Jurkat, Clone E6-1 (cell line): ENCODE results near the gene FADS2. TPM values are rescaled to one million over a fixed set of nuclear protein-coding genes. Genes with fewer than 3 reads are reported as not detected.

Experiments
- DNase-seq: peaks from one replicate; pipeline ENCODE4 v3.0.0-alpha.2; 2011; ENCODE audit warnings: low read depth, low spot score
- H3K4me3 ChIP-seq: 2 replicates; pipeline ENCODE4 v1.5.1; 2011; ENCODE audit warnings: mild to moderate bottlenecking, low read length, control low read depth, moderate library complexity
- polyA plus RNA-seq: library from polyadenylated mRNA; unstranded; fragments of >200 nt; gene quantifications from one replicate; pipeline ENCODE4 v1.2.1, GENCODE V29; 2012; ENCODE audit warnings: missing spikeins; ENCODE audit not compliant: insufficient read length, insufficient read depth

The FADS2 gene
- 304 TPM for polyA plus RNA-seq

DNA sequence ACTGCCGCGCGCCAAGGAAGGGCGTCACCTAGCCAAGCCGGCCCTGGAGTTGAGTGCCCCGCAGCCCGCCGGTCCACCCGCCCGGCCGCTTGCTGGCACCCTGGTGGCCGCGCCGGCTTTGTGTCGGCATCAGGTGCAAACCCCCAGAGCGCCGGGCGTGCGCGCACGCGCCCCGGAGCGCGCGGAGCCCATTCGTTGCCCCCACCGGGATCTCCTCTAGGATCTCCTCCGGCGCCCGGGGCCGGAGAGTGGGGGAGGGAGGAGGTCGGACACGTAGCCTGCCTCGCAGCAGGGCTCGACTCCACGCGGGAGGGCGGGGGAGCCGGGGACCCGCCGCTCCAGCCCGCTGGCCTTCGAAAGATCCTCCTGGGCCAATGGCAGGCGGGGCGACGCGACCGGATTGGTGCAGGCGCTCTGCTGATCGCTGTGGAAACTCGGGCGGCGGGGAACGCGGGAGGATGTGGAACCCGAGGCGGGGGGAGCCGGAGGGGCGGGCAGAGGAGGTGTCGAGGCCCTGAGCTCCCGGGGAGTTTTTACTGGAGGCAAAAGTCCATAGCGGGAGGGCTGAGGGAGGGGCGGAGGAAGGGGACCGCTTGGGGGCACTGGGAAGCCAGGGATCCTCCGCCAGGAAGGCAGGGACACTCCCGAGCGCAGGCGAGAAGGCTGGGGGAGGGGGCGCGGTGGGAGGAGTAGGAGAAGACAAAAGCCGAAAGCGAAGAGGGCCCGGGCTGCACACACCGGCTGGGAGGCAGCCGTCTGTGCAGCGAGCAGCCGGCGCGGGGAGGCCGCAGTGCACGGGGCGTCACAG lies at the start of gene FADS2:
Gene FADS2 (plus strand): TSS at position 730 of the 808 bp plus-strand sequence. CDS start 91 bp downstream, outside the sequence.
- H3K4me3 ChIP-seq = peak within 1 kb of the TSS; percentile 97
- DNase-seq = peak; percentile 93

DNA sequence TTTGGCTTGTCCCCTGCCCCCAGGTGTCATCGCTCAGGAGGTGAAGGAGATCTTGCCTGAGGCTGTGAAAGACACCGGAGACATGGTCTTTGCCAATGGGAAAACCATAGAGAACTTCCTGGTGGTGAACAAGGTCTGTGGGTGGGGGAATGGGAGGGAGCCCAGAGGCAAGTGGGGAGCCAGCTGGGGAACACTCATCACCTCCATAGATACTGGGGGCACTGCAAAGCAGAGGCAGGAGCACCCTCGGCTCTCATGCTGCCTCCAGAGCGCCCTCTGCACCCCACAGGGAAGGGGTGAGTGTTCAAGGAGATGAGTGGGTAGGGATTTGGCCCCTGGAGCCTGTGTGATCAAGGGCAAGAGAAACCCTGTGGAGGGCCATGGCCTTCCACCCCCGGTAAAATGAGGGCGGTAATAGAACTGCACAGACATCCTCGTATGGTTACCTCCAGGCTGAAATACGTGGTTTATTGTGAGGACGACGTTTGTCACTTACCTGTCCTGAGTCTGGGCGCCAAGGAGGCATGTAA lies 49.7 kb upstream of the FADS2 start:
- H3K4me3 ChIP-seq = no peak overlapping the region
- no peak for DNase-seq

DNA sequence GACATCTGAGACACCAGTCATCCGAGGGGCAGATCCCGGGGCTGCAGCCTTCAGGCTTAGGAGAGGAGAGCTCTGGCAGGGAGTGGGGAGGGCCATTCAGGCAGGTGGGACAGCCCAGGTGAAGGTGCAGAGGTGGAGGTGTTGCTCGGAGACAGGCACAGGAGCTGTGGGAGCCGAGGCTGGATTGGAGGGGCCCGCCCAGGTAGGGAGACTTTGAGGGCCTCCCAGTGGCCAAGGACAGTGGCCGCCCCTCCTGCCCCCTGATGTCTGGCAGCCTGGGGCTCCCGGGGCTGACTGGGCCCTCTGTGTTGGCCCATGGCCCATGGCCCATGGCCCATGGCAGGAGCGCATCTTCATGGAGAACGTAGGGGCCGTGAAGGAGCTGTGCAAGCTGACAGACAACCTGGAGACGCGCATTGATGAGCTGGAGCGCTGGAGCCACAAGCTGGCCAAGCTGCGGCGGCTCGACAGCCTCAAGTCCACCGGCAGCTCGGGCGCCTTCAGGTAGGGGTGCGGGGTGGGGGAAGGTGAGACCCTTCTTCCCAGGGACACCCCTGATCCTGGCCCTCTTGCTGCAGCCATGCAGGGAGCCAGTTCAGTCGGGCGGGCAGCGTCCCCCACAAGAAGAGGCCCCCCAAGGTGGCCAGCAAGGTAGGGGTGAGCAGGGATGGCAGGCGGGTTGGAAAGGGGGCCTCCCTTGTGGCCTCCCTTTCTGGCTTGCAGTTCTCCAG lies 49.0 kb upstream of the FADS2 start:
- no peak overlapping the region for H3K4me3 ChIP-seq
- no peak for DNase-seq

DNA sequence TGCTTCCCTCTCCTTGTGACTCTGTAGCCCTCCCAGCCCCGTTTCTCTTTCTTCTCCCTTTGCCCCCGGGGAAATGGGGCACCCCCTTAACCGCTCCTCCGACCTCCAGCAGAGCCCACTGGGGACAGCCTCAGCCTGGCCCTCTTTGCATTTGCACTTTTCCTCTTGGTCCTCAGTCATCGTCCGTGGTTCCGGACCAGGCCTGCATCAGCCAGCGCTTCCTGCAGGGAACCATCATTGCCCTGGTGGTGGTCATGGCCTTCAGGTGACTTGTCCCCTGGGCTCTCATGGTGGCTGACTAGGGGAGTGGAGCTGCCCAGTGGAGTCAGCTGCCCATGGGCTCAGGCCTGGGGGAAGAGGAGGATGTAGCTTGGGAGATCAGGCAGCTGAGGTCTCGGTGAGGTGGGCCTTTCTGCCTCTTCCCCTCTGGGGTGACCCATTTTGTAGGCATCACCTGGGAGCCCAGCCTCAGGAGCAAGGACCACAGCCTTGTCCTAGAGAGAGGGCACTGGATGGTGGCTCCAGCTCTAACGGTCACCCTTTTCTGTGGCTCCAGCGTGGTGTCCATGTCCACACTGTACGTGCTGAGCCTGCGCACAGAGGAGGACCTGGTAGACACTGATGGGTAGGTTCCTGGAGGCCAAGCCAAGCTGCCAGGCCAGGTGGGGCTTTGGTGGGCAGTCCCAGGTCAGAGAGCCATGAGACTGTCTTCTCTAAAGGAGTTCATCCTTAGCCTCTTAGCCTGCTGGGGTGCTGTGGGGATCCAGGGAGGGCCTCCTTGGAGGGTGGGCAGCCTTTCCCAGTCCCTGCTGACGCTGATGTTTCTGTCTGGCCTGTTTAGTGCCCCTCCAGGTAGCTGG lies 48.2 kb upstream of the FADS2 start:
- no peak for DNase-seq
- no peak overlapping the region for H3K4me3 ChIP-seq

DNA sequence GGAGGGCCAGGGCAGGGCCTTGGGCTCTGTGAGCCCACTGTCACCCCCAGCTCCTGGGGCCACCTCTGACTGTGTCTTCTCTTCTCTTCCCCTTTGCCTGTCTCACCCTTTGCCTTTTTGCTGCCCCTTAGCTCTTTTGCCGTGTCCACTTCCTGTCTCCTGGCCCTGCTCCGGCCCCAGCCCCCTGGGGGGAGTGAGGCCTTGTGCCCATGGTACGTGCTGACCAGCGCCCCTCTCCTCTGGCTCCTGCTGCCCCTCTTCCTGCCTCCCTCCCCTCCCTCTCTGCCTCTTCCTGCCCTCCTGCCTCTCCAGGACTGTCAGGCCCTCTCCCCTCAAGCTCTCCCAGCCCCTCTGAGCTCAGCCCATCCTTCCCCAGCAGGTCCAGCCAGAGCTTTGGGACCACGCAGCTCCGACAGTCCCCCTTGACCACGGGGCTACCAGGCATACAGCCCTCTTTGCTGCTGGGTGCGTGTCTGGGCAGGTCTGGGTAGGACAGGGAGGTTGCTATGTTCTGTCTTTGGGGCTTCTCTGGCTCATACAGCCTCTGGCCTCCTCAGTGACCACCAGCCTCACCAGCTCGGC lies 47.4 kb upstream of the FADS2 start:
- no peak for DNase-seq
- no peak overlapping the region for H3K4me3 ChIP-seq

DNA sequence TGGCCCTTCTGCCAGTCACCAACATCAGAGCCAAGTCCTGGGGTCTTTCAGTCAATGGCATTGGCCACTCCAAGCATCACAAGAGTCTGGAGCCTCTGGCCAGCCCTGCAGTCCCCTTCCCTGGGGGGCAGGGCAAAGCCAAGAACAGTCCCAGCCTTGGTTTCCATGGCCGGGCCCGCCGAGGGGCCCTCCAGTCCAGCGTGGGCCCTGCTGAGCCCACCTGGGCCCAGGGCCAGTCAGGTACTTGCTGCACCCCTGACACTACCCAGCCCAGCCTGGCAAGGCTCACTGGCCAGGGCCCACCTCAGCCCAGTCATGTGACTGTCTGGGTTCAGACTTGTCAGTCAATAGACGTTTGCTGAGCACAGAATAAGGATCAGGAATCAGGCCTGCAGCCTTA lies 46.5 kb upstream of the FADS2 start:
- H3K4me3 ChIP-seq = no peak overlapping the region
- DNase-seq = no peak

DNA sequence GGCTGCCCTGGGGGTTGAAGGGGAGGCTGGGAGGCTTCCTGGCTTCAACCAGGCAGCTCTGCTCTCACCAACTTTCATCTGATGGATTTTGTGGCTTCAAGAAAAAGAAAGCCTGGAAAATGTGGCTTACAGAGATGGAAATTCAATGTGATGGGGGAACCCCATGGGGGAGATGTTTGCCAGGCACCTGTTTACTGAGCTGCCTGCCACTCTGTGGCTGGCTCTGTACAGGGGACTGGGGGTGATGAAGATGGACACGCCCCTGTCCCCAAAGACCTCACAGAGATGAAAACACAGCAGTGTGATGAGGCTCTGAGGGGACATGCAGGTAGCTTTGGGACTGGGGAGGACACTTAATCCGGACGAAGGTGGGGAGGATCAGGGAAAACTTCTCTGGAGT lies 45.8 kb upstream of the FADS2 start:
- H3K4me3 ChIP-seq = no peak overlapping the region
- DNase-seq = no peak

DNA sequence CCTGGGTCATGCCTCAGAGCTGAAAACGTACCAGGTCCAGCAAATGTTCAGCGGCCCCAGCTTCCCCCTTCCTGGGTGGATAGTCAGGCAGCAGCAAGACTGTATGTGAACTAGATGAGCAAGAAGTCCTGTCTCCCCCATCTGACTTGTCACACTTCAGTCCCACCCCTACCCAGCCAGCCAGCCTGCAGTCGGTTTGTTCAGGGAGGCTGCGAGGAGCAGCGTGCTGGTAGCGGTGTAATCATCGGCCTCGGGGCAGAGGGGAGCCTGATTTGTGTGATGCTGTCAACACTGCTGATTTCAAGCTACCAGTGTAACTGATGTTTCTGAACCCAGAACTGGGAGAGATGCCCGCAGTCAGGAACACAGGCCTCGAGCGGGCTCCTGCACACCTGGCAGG lies 45.3 kb upstream of the FADS2 start:
- H3K4me3 ChIP-seq = no peak overlapping the region

DNA sequence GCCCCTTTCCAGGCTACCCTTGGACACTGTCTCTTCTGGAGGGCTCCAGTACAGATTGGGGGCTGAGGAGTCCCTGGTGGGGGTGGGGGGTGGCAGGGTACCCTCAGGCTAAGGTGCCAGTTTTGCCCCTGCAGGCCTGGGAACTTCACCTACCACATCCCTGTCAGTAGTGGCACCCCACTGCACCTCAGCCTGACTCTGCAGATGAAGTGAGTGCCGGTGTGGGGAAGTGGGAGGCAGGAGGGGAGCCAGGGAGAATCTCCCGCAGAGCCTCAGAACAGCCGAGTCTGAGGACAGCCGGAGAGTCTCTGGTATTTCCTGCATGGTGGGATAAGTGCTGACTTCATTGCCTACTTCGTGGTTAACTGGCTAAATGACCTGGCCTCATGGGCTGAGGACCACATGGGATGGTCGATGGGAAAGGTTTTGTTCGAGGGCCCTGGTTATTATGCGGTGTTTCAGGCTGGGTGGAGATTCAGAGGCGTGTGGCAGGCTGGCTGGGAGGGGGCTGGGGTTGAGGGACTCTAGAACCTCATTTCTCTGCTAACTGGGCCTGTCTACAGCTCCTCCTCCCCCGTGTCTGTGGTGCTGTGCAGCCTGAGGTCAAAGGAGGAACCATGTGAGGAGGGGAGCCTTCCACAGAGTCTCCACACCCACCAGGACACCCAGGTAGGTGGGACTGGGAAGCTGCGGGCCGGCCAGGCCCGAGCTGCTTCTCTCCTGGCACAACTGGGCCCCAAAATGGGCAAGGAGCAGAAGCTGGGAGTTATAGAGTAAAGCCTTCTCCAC lies 44.2 kb upstream of the FADS2 start:
- H3K4me3 ChIP-seq = no peak overlapping the region
- no peak for DNase-seq

More for the DNA sequence above, 45.3 kb upstream of the FADS2 start:
- no peak for DNase-seq

DNA sequence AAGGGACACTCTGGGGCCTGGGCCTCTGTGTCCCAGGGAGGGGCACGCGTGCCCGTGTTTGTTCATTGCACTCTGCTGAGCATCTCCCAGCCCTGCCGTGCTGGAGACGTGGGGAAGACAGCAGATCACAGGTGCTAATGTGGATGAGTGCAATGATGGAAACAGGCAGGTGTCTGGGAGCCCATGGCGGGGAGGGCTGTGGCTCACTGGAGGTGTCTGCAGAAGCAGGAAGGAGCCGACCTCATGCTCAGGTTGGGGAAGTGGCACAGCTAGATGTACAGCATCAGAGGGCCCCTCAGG lies 43.6 kb upstream of the FADS2 start:
- DNase-seq = no peak
- H3K4me3 ChIP-seq = no peak overlapping the region

DNA sequence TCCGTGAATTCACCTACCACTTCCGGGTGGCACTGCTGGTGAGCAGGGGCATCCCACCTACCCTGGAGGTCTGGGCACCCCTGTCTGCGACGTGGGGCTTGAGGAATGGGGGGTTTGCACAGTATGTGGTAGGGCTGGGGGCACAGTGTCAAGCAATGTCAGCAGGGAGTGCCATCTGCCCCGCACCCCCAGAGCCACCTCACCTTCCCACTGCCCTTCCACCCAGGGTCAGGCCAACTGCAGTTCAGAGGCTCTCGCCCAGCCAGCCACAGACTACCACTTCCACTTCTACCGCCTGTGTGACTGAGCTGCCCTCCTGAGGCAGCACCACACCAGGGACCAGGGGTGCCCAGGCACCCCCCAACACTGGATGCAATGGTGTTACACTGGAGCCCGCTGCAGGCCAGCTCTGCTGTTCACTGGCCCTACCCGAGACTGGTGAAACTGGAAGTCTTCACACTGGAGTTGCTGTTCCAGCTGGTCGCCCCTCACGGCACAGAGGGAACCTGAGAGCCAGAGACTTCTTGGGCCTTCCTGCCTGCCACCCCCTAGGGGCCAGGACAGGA lies 42.2 kb upstream of the FADS2 start:
- no peak overlapping the region for H3K4me3 ChIP-seq
- DNase-seq = no peak

DNA sequence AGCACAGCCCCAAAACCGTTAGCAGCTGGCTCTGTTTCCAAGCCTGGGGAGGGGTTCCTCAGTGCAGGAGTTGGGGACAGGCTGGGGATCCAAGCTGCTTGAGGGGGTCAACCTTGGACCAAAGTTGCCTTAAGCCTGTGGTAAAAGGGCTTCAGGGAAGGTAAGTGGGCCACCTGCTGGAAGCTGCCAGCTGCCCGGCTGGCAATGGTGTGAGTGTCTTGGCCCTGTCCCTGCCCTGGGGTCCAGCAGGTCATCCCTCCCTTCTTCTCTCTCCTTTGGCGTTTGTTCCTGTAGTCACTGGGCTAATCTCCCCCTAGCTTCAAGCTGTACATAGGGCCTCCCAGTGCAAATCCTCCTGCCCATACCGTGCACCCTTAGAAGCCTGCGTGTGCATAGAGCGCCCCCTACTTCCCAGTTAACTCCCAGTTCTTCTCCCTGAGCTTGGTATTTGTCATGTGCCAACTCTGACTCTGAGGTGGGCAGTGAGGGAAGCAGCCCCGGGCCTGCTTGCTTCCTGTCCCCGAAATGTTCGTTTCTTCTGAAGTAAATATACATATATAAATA lies 40.1 kb upstream of the FADS2 start:
- H3K4me3 ChIP-seq = no peak overlapping the region
- peak; percentile 27 for DNase-seq

DNA sequence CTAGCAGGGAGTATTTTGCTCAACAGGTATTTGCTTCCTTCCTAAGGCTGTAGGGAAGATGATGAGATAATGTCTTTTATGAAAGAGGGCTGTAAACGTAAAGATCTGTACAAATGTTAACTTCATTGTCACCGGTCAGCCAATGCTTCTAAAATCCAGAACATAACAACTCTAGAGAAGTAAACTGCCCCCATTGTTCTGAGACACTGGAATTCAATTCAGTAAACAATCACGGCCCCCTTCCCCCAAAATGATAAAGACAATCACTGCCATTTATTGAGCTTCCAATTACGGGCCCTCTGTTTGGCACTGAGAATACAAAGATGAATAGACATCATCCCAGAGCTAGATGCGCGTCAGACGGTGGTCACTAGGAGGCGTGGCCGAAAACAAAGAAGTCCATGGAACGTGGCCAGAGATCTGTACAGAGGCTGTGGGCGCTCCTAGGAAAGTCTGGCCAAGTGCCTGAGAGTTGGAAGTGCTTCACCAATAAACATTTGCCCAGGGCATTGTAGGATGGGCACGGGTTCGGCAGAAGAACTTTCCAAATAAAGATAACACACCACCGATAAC lies 36.3 kb upstream of the FADS2 start:
- H3K4me3 ChIP-seq = peak overlapping the region; percentile 70
- no peak for DNase-seq

DNA sequence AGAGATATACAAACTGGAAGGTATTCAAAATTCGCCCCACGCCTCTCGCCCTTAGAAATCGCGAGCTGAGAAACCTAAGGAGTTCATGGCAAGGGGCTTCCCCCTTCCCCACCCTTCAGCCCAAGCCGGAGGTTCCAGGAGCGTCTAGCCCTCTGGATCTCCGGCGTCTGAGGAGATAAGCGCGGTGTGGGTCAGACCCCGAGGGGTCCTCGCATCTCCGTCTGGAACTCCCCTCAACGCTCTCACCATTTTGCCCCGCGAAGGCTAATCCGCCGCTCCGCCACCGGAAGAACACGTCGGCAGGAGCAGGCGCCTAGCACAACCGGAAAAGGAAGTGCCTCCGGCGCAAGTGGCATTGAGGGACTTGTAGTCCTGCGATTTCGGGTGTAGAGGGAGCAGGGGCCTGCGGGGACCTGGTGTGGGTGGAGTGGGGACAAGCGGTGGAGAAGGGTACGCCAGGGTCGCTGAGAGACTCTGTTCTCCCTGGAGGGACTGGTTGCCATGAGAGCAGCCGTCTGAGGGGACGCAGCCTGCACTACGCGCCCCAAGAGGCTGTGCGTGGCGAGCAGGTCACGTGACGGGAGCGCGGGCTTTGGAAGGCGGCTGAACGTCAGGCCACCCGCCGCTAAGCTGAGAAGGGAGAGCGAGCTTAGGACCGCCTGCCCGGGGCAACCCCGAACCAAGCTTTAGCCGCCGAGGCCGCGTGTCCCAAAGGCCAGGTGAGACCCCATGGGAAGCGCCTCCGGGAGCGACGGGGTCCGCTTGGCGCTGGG lies 35.6 kb upstream of the FADS2 start, which contains the start of the genes FEN1 and TMEM258:
Gene FEN1 (plus strand): TSS at position 602 of the 773 bp plus-strand sequence. CDS start 2,451 bp downstream, outside the sequence.
Gene TMEM258 (minus strand): TSS at position 290 of the 773 bp plus-strand sequence. CDS start 41 bp downstream, at position 249.
- H3K4me3 ChIP-seq = peak within 1 kb of the TSS; percentile 70
- DNase-seq = peak; percentile 92

DNA sequence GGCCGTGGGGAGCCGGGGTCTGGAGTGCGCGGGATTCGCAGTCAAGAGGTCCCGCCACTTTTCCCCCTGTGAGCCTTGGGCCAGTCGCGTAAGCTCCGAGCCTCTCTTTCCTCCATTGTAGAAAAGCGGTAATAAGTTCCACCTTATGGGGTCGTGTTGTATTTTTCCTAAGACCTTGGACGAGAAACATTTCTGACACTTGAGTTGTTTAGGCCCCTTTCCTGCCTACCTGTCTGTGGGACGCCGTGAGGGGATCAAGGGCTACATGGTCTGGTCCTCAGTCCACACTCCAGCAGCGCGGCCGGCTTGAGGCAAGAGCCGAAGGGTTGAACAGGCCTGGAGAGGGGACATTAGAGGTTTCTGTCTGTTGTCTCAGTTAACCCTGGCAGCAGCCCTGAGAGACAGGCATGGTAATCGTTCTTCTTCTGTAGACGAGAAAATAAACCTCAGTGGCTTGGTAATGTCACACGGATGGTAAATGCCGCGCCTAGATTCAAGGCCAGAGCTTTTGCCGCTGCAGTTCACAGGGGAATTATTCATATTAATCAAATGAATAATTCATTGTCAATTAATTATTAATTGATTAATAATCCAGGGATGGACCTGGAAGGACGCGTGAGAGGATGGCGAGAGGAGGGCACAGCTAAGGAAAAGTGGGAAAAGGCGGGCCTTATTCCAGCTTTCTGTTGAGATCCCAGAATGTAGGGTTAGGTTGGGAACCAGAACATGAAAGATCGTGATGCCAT lies 34.8 kb upstream of the FADS2 start:
- no peak for DNase-seq
- H3K4me3 ChIP-seq = peak overlapping the region; percentile 70

DNA sequence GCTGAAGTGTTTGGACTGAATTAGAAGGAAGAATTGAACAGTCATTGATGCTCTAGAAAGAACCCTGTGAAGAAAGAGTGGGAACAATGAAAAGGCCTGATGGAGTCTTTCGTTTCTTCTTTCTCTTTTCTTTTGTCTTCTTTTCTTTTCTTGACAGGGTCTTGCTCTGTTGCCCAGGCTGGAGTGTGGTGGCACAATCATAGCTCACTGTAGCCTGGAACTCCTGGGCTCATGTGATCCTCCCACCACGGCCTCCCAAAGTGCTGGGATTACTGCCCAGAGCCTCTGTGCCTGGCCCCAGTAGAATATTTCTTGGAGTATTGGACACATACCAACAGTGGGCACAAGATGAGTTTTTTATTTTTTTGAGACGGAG lies 34.3 kb upstream of the FADS2 start:
- peak overlapping the region; percentile 70 for H3K4me3 ChIP-seq

More for the DNA sequence above, 34.3 kb upstream of the FADS2 start:
- DNase-seq = no peak
